GDM1 (cell line): ENCODE data around the gene POPDC3.
"Not testable (repeated sequence)": the region's sequence is repeated elsewhere in the genome, so short reads cannot be mapped to it uniquely, and the experiment has no call there.

Source experiments
- DNase-seq: peaks from one replicate; lab custom pipeline; 2025; lab: John Stamatoyannopoulos, UW

Gene POPDC3

DNA sequence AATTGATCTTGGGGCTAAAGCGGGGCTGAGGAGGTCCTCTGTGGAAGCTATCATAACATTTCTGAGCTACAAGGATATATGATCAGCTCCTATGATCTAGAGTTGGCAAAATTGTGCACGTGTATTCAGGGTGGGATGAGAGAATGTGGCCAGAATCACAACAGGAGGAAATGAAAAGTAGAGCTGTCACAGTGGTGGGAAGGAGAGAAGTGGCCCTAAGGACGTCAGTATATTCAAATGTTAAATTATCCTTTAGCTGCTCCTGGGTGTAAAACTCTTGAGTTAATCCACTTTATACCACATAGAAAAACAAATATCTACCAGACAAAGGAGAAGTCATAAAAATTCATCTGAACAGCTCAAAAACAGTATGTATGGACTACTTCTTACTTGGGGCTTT is 14.8 kb upstream of the POPDC3 start:
- DNase-seq = no peak

DNA sequence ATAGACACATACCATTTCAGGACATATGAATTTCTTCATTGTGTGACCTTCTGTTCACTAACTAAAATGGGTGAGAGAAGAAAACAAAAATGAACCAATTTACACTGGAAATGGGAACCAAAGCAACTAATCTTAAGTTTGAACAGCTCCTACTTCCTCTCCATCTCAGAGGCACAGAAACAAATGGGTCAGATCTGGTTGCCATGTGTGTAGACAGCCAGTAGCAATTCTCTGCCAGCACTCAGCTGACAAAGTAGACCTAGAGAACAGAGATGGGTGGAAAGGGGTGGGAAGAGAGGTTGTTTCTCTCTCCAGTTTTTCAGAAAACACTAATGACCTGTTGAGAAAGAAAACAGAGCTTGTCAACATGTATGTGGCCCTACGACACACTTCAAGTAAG is 14.3 kb upstream of the POPDC3 start:
- DNase-seq = no peak

DNA sequence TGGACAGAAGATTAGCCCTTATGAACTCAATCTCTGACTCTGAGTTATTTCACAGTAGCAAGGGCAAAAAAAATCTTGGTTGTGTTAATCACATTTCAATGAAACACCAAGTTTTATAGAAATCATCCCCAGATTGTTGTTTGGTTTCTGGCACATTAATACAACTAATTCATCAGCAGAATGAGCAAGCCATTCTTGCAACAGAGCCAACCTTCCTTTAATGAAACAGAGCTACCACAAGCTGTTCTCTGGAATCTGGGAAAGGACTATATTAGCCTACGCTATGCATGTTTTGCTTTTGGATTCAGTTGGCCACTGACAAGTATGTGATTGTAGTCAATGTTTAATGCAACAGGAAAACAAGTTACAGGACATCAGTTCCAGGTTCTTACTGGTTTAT is 13.8 kb upstream of the POPDC3 start:
- no peak for DNase-seq

DNA sequence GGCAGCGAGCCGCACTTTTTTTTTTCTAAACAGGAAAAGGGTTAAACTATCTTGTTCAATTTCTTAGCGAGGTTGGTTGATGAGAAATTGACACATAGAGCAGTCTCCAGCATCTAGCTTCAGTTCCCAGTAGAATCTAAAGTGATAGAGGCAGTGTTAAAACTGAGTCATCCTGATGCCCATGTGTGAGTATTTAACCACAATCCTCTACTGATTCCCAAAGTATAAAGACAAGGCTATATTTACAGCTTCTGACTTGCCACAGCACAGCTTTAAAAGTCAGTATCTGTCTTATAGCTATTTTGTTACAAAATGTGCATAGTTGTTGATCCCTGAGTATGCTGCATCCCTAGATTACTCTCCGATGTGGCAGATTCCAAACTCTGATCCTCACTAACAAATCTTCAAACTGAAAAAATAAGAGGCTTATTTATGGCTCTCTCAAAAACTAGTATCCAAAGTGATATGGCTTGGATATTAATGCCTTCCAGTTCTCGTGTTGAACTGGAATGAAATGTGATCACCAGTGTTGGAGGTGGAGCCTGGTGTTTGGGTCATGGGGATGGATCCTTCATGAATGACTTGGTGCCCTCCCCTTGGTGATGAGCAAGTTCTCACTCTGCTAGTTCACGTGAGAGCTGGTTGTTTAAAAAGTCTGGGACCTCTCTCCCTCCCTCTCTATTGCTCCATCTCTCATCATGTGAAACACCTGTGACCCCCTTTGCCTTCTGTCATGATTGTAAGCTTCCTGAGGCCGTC is 13.1 kb upstream of the POPDC3 start:
- no peak for DNase-seq

DNA sequence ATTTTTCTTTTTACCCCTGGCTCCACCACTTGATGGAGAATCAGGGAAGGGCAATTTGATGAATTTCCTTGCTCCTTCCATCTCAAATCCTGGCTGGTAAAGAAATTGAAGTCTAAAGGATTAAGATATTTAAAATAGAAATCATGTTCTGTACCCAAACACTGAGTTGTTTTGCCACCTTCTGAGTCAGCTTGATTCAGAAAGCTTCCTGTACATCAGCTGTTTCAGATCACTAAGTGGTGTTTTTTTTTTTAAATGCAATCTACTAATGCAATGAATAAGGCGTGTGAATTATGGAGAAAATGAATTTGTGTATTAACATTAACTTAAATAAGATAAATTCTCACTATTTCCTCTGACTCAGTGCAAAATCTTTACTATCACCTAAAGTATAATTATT is 11.5 kb upstream of the POPDC3 start:
- no peak for DNase-seq

DNA sequence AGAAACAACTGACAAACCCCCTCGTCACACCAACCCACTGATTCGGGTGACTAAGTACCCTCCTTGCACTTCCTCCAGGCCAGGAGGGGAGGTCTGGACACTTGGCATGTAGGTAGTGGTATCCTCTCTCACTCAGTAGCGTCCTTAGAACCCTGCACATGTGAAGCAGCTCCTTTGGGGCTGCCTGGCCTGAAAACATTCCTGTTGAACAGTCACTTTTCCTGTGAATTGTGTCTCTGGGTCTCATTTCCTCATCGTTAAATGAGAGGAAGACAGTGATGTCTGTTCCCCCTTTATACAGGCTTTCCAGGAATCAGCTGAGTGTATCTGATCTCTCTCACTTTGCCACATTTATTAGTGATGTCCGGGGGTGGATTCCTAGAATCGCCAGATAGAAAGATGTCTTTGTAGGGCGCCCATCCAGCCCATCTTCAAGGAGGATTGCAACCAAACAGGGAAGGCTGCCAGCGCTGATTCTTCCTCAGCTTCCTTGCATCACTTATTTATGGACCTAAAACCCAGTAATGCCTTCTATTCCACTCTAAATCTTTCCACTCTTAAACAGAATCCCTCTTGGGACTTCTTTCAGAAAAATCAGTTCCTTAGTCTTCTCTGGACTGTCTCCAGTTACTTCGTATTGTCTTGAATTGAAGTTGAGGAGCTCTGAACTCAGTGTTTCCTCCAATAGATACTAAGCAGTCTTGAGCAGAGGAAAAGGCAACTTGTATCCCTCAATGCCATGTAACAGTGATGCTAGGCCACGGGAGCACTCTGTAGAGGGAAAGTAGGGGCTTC is 9.4 kb upstream of the POPDC3 start:
- no peak for DNase-seq

DNA sequence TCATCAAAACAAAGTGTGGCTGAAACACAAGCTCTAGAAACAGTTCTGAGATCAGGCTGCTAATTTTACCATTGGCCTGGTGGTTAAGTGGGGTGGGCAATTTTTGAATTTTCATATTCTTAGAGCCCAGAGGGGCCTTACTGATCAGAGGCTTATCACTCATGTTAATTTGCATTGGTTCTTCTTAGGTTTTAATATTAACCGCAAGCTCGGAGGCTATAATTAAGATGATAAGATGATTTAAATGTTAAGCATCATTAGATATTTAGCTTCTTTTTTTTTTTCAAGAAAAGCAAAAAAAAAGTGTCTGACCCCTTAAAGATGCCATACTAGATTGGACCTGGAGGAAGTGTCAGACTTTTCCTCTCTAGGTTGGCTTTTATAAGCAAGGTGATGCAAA is 8.4 kb upstream of the POPDC3 start:
- DNase-seq = no peak

DNA sequence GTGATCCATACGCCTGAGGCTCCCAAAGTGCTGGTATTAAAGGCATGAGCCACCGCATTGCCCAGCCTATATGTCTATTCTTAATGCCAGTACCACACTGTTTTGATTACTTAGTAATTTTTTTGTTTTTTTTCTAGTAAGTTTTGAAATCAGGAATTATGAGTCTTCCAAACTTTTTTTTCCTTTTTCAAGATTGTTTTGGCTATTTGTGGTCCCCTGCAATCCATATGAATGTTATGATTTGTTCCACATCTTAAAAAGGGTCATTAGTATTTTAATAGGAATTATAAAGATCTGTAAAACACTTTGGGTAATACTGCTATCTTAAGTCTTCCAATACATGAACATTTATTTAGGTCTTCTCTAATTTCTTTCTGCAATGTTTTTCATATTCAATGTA is 6.8 kb upstream of the POPDC3 start:
- DNase-seq = no peak

DNA sequence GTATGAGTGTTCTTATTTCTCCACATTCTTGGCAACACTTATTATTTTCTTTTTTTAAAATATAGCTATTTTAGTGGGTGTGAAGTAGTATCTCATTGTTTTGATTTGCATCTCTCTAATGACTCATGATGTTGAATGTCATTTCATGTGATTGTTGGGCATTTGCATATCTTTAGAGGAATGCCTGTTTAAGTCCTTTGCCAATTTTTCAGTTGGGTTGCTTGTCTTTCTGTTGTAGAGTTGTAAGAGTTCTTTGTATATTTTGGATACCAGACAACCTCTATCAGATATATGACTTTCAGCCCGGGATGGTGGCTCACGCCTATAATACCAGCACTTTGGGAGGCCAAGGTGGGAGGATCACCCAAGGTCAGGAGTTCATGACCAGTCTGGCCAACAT is 5.1 kb upstream of the POPDC3 start:
- DNase-seq = no peak

DNA sequence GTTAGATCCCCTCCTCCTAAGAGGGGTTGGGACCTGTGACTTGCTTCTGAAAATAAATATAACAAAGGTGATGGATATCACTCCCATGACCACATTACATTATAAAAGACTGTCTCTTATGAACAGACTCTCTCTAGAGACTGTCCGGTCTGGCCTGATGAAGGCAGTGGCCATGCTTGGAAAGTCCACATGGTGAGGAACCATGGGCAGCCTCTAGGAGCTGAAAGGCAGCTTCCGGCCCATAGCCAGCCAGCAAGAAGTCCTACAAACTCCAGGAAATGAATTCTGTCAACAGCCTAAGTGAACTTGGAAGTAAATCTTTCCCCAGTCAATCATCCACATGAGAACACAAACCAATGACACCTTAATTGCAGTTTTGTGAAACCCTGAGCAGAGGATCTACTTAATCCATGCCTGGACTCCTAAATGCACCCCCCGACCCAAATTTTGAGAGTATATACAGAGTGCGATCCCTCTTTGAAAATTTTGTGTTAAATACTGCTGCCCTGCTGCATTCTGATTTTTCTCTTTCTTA is 2.2 kb upstream of the POPDC3 start:
- no peak for DNase-seq

DNA sequence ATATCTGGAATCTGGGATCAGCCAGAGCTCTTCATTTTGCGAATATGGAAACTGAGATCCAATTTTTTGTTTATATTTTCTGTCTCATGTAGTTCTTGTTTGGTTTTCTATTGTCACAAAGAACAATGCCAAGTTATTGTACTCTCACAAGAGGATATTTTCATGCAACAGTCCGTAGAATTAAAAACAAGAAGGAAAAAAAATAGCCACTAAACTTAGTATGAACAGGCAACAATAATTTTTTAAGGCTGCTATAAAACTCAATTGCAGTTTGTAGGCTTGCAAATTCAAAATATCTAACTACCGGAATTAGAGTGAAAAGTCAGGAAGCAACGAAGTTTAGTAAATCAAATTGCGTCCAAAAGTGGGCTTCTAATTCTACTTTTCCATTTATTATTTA is 1.2 kb downstream of the POPDC3 start:
- no peak for DNase-seq

DNA sequence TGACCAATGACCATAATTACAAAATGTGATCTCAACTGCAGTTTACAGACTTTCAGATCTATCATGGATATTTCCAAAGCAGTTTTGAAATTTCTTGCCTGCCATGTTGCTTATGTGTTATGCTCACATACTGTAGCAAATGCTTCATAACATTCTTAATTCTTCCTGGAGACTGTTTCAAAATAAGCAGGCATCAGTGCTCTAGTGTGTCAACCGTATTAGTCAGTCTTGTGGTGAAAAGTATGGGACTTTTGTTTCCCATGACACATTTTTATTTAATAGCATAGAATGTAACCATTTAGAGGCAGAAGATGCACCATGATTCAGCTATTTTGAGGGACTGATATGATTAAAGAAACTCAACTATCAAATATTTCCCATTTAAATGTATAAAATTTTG is 1.7 kb downstream of the POPDC3 start:
- no peak for DNase-seq

DNA sequence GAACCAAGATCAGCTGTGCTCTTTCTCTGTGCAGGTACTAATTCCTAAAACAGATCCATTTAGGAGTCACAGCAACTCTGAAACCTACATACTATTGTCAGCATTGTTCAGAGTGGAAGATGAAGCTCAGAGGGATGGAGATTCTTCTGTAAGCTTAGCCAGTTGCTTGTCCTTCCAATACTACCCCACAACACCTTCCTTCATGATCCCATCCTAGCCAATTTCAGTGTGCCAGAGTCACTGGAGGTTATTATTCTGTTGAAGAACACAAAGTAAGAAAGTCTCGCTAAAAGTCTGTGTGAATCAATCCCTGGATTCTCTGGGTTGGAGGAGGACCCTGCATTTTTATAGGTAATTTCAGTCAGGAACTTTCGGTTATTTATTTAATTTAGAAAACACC is 2.3 kb downstream of the POPDC3 start:
- no peak for DNase-seq

DNA sequence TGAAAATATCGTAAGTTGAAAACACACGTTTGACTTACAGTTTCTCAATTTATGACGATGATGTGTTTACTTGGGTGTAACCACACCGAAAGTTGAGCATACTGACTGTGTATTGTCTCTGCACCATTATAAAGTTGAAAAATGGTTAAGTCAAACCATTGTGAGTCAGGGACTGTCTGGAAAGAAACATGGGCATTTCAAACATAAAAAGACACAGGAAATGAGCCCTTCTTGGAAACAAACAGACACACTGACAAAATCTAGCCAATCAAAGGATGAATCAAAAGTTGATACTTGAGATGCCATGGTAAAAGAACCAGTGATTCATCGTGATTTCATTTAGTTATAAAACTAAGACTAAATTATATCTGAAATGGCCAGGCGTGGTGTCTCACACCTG is 5.3 kb downstream of the POPDC3 start:
- DNase-seq = no peak

DNA sequence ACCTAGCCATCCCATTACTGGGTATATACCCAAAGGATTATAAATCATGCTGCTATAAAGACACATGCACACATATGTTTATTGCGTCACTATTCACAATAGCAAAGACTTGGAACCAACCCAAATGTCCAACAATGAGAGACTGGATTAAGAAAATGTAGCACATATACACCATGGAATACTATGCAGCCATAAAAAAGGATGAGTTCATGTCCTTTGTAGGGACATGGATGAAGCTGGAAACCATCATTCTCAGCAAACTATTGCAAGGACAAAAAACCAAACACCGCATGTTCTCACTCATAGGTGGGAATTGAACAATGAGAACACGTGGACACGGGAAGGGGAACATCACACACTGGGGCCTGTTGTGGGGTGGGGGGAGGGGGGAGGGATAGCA is 7.3 kb downstream of the POPDC3 start:
- not testable (repeated sequence) for DNase-seq

DNA sequence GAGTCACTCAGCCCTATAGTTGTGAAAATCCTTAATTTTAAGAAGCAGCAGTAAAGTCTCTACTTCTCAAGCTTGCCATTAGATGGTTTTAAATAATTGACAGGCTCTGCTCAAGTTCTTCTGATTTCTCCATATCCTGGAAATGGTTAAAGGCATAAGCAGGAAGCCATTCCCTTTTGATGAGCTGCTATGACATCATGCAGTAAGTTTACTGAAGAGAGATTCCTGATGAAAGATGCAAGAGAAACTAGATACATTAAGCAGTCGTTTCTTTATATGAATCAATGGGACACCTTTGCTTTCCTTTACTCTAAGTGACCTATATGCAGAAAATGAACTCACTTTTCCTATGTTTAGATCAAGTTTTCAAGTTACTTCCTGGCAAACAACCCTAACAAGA is 9.8 kb downstream of the POPDC3 start:
- no peak for DNase-seq

DNA sequence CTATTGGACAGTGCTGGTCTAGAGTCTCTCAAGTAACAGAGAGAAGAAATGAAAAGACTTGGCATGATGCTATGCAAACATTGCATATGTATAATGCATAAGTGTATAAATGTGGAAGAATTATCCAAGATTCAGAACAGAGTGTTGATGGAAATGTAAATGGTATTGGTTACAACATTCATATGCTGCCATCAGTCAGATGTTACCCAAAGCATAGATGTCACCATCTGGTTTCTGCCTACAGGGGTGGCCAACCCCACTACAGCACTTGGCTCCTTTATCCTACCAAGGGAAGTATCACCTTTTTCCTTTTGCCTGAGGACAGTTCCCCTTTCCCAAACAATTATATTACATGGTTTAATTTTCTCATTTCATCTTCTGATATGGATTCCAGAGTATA is 11.9 kb downstream of the POPDC3 start:
- DNase-seq = no peak

DNA sequence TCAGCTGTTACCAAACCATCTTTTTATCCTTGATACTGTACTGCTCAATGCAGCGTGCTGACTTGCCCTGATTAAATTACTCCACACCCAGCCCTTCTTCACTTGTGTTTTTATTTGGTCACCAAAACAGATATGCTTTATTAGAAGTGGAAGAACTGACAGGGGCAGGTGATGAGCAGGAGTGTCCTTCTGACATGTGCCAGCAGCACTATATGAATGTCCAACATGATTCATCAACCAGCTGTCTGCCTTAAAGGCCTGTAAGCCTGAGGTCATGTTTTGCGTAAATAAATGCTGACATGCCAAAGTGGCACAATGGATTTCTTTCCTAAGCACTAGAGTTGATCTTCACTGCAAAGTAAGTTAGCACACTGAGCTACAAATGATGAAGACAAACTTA is 15.4 kb downstream of the POPDC3 start:
- no peak for DNase-seq

DNA sequence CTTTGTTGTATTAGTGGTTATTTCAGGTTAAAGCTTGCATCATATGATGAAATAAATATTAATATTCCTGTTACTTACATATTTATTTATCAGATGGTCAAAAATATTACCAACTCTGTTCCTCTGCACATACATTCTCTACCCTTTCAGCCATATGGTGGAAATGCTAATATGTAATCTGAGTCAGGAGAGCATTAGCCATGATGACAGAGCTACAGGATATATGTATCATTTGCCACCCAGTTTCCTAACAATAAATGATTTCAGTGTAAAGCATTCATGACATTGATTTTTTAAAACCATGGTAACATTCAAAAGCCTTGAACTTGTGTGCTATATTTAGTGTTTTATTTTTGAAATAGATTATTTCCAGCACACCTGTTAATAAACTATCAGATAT is 16.6 kb downstream of the POPDC3 start:
- DNase-seq = no peak

DNA sequence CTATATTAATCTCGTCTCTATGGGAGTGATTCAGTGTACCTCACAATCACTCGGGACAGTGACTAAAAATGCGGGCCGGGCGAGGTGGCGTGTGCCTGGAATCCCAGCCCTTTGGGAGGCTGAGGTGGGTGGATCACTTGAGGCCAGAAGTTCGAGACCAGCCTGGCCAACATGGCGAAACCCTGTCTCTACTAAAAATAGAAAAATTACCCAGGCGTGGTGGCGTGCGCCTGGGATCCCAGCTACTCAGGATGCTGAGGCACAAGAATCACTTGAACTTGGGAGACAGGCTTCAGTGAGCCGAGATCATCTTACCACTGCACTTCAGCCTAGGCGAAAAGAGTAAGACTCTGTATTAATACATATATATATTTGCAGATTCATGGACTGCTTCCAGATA is 17.4 kb downstream of the POPDC3 start:
- no peak for DNase-seq

DNA sequence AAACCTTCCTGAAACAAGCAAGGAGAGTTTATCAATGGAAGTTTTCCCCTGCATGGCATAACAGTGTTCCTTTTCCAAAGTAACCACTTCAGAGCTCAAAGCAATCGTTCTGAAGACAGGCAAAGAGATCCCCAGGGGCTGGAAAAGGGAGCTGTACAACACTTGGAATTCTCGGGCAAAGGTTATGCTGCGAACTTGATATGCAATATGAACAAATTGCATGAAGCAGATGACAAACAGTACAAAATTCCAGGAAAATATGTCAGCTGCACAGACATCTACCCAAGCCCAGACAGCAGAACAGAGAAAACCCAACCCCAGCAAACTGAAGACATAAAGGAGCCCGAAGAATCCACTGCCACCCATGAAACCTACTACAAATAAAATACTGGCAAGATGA is 18.4 kb downstream of the POPDC3 start:
- DNase-seq = no peak

DNA sequence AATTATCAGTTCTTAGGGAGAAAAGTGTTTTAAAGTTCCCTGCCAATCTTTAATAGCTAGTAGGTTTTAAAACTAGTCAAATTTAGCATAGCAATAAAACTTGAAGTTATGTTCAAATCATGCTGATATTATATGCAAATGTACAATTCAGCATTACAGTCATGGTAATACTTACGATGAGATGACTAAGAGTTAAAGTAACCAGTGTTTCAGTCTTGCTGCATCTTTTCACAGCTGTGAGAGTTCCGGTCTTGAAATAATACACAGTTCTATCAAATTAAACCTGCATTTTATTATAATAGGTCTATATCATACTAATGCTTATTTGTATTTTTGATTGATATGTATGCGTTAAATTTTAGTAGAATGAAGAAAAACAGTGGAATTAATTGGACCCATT is 26.1 kb downstream of the POPDC3 start:
- no peak for DNase-seq

DNA sequence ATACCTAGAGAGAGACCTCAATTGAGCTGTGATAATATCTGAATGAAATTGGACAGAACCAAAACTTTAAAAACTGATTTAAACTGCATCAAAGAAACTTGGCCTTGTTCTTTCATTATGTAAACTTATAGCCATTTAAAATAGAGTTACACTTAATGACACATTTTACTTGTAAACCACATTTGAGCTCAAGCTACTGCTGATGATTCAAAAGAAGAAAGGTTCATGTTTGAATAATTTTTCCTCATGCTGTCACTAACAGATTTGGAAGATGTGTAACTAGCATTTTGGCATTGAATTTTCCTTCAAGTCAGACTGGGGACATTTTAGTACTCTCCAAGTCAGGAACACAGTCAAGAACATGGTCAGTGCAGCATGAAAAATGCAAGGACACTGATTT is 26.9 kb downstream of the POPDC3 start:
- DNase-seq = no peak

DNA sequence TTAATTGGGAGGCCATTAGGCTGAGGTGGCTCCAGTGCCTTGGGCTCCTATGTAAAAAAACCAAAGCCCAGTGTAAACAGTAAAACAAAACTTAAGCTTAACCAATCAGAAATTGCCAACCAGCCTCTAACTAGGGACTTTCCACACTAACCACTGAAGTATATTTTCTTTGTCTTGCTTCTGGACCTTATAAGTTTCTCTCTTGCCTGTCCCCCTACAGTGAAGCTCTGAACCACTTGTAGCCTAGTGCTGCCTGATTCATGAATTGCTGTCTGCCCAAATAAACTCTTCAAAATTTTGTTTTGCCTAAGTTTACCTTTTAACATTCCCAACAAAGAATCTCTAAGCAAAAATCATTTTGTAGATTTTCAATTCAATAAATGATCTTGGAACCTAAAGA is 28.2 kb downstream of the POPDC3 start:
- DNase-seq = no peak
